HCT116 (cell line): ENCODE results near the gene ABCG5. TPM values are rescaled to one million over a fixed set of nuclear protein-coding genes. Genes with fewer than 3 reads are reported as not detected.

Experiments used
- ATAC-seq: fragments of 200-7000 bp; cut with Tn5 transposase; 2 replicates; pipeline ENCODE4 v1.9.1; 2020; ENCODE audit warnings: mild to moderate bottlenecking, moderate library complexity
- BruUV-seq: library from RNA; stranded (reverse); fragments of 400-500 nt; replicated peaks from 2 replicates; lab custom pipeline; 2021; lab: Mats Ljungman, UMichigan
- CTCF ChIA-PET: fragments of 300-600 bp; sonication (Branson Sonifier 250); formaldehyde crosslinking; loops from one replicate; lab custom pipeline; 2021; ENCODE audit warnings: antibody characterized with exemption; lab: Charles Lee
- POLR2A ChIA-PET: fragments of 300-600, 350-600 bp; sonication (Branson Sonifier 250); formaldehyde crosslinking; loops from one replicate; lab custom pipeline; 2021; ENCODE audit warnings: antibody characterized with exemption; lab: Charles Lee
- RAD21 ChIA-PET, 2 experiments: fragments of 300-600 bp; sonication (Branson Sonifier 250); formaldehyde crosslinking; loops; one replicate each; lab custom pipeline; 2023; ENCODE audit warnings: low total read pairs in 2 of 2; ENCODE audit not compliant: uncharacterized antibody in 2 of 2, unreplicated experiment in 2 of 2, low non-redundant PET in 1 of 2; lab: Charles Lee
- DNase-seq: peaks from one replicate; pipeline ENCODE4 v3.0.0-alpha.2; 2010; ENCODE audit warnings: low read depth, low spot score
- H2AFZ ChIP-seq: fragments of 200-600 bp; shearing (Covaris generic), sonication (generic); 2 replicates; pipeline ENCODE4 v1.6.1; 2017; ENCODE audit warnings: low read depth, mixed run types, mixed read lengths, antibody characterized with exemption, low read length; ENCODE audit not compliant: poor library complexity, severe bottlenecking
- H3K27ac ChIP-seq: 2 replicates; pipeline ENCODE4 v1.5.1; 2012; ENCODE audit warnings: low read depth, low read length
- H3K27me3 ChIP-seq: fragments of 200-600 bp; sonication (generic); 2 replicates; pipeline ENCODE4 v1.6.1; 2016; ENCODE audit warnings: mixed run types, low read length, mixed read lengths; ENCODE audit not compliant: insufficient read depth
- H3K36me3 ChIP-seq, 2 experiments: fragments of 200-500 bp in 1 of 2; fragments of 200-600 bp in 1 of 2; sonication (Bioruptor generic) in 1 of 2; sonication (generic) in 1 of 2; 2 replicates each; pipeline versions ENCODE4 v1.5.1 to v1.6.1; 2014 to 2016; ENCODE audit warnings: low read length in 2 of 2, inconsistent platforms in 1 of 2, mixed read lengths in 1 of 2, mixed run types in 1 of 2; ENCODE audit not compliant: insufficient read depth in 2 of 2, control insufficient read depth in 1 of 2
- H3K4me1 ChIP-seq, 2 experiments: fragments of 200-600 bp in 1 of 2; sonication (generic) in 1 of 2; 2 replicates each; pipeline versions ENCODE4 v1.5.1 to v1.6.1; 2012 to 2017; ENCODE audit warnings: low read length in 2 of 2, inconsistent platforms in 1 of 2, mild to moderate bottlenecking in 1 of 2, mixed read lengths in 1 of 2, mixed run types in 1 of 2, moderate library complexity in 1 of 2; ENCODE audit not compliant: insufficient read depth in 2 of 2, control insufficient read depth in 1 of 2
- H3K4me2 ChIP-seq: fragments of 200-600 bp; sonication (generic); 2 replicates; pipeline ENCODE4 v1.6.1; 2017; ENCODE audit warnings: mixed run types, low read length, mixed read lengths
- H3K4me3 ChIP-seq, 2 experiments: fragments of 200-600 bp in 1 of 2; sonication (generic) in 1 of 2; replicated peaks in 1 of 2; 2 replicates each; pipeline ENCODE4 v1.5.1; 2011 to 2016; ENCODE audit warnings: low read length in 2 of 2, control low read depth in 1 of 2, low read depth in 1 of 2, mild to moderate bottlenecking in 1 of 2, mixed read lengths in 1 of 2, mixed run types in 1 of 2
- H3K79me2 ChIP-seq: fragments of 200-600 bp; sonication (generic); 2 replicates; pipeline ENCODE4 v1.6.1; 2017; ENCODE audit warnings: mild to moderate bottlenecking, mixed run types, low read length, moderate library complexity, mixed read lengths; ENCODE audit not compliant: insufficient read depth
- H3K9ac ChIP-seq: fragments of 200-600 bp; sonication (generic); 2 replicates; pipeline ENCODE4 v1.6.1; 2016; ENCODE audit warnings: low read length, mixed read lengths
- H3K9me2 ChIP-seq: fragments of 200-600 bp; sonication (generic), shearing (Covaris generic); 2 replicates; pipeline ENCODE4 v1.6.1; 2017; ENCODE audit warnings: mixed run types, mild to moderate bottlenecking, moderate library complexity; ENCODE audit not compliant: insufficient read depth
- H3K9me3 ChIP-seq, 2 experiments: fragments of 200-500 bp in 1 of 2; fragments of 200-600 bp in 1 of 2; sonication (Bioruptor generic) in 1 of 2; sonication (generic) in 1 of 2; 2 replicates each; pipeline ENCODE4 v1.6.1; 2014 to 2017; ENCODE audit warnings: low read length in 2 of 2, mixed read lengths in 2 of 2, inconsistent platforms in 1 of 2, low read depth in 1 of 2, mild to moderate bottlenecking in 1 of 2, mixed run types in 1 of 2, moderate library complexity in 1 of 2; ENCODE audit not compliant: control insufficient read depth in 1 of 2, insufficient read depth in 1 of 2
- H4K20me1 ChIP-seq: fragments of 200-600 bp; sonication (generic), shearing (Covaris generic); 2 replicates; pipeline ENCODE4 v1.6.1; 2017; ENCODE audit warnings: mixed run types, mild to moderate bottlenecking, moderate library complexity; ENCODE audit not compliant: insufficient read depth
- ATF3 ChIP-seq: IDR thresholded peaks from 2 replicates; pipeline ENCODE4 v1.6.1; 2012
- CBX3 ChIP-seq: IDR thresholded peaks from 2 replicates; pipeline ENCODE4 v1.6.1; 2012; ENCODE audit warnings: low read depth
- CEBPB ChIP-seq: IDR thresholded peaks from 2 replicates; pipeline ENCODE4 v1.6.1; 2012; ENCODE audit warnings: low read depth
- CTCF ChIP-seq, 3 experiments: fragments of 200-600 bp in 1 of 3; sonication (generic) in 1 of 3; IDR thresholded peaks in 2 of 3; conservative IDR thresholded peaks in 1 of 3; 2 replicates each; pipeline ENCODE4 v1.5.1; 2012 to 2017; ENCODE audit warnings: low read depth in 2 of 3, low read length in 2 of 3, antibody characterized with exemption in 1 of 3, borderline replicate concordance in 1 of 3, control low read depth in 1 of 3, mild to moderate bottlenecking in 1 of 3, mixed read lengths in 1 of 3, mixed run types in 1 of 3, moderate library complexity in 1 of 3; ENCODE audit not compliant: insufficient read depth in 1 of 3
- EGR1 ChIP-seq: IDR thresholded peaks from 2 replicates; pipeline ENCODE4 v1.6.1; 2012; ENCODE audit warnings: low read depth
- ELF1 ChIP-seq: IDR thresholded peaks from 2 replicates; pipeline ENCODE4 v1.6.1; 2012; ENCODE audit warnings: low read depth, borderline replicate concordance
- EZH2 ChIP-seq: fragments of 200-600 bp; sonication (generic); IDR thresholded peaks from 2 replicates; pipeline ENCODE4 v1.6.1; 2017; ENCODE audit warnings: antibody characterized with exemption, mixed run types
- FOSL1 ChIP-seq: IDR thresholded peaks from 2 replicates; pipeline ENCODE4 v1.6.1; 2012; ENCODE audit warnings: low read depth
- MAX ChIP-seq: IDR thresholded peaks from 2 replicates; pipeline ENCODE4 v1.6.1; 2012
- POLR2A ChIP-seq: IDR thresholded peaks from 2 replicates; pipeline ENCODE4 v1.7.0; 2011; ENCODE audit warnings: borderline replicate concordance; ENCODE audit not compliant: insufficient read depth, insufficient read length; ENCODE audit errors: extremely low read depth
- POLR2AphosphoS5 ChIP-seq: IDR thresholded peaks from 2 replicates; pipeline ENCODE4 v1.6.1; 2011; ENCODE audit warnings: mild to moderate bottlenecking, low read depth, low read length, moderate library complexity
- RAD21 ChIP-seq: IDR thresholded peaks from 2 replicates; pipeline ENCODE4 v1.6.1; 2012; ENCODE audit warnings: low read depth, mild to moderate bottlenecking
- SIN3A ChIP-seq: IDR thresholded peaks from 2 replicates; pipeline ENCODE4 v1.6.1; 2012; ENCODE audit warnings: low read depth
- SRF ChIP-seq: IDR thresholded peaks from 2 replicates; pipeline ENCODE4 v1.6.1; 2012; ENCODE audit warnings: low read depth
- YY1 ChIP-seq: IDR thresholded peaks from 2 replicates; pipeline ENCODE4 v1.6.1; 2011; ENCODE audit warnings: low read length, low read depth, moderate library complexity, mild to moderate bottlenecking; ENCODE audit not compliant: insufficient replicate concordance; ENCODE audit errors: extremely low read depth
- ZBTB33 ChIP-seq: IDR thresholded peaks from 2 replicates; pipeline ENCODE4 v1.6.1; 2011; ENCODE audit warnings: mild to moderate bottlenecking, low read length, moderate library complexity; ENCODE audit not compliant: insufficient replicate concordance; ENCODE audit errors: extremely low read depth
- ZFX ChIP-seq: fragments of 450-650 bp; IDR thresholded peaks from 2 replicates; pipeline ENCODE4 v1.6.1; 2017
- ZNF274 ChIP-seq: fragments of 200-500 bp; sonication (Bioruptor generic); IDR thresholded peaks from 2 replicates; pipeline ENCODE4 v1.6.1; 2014; ENCODE audit warnings: mild to moderate bottlenecking, low read depth, low read length, inconsistent platforms
- intact Hi-C: fragments of 100-400 bp; cut with micrococcal nuclease; formaldehyde crosslinking; loops from 2 replicates; pipeline ENCODE4 v1.10.0; 2022
- total RNA-seq: library from RNA; stranded (reverse); gene quantifications from one replicate; pipeline ENCODE4 v1.2.1, GENCODE V29; 2021; ENCODE audit not compliant: unreplicated experiment
- TF ChIP-seq, protein P1 (sequence below): IDR thresholded peaks from 2 replicates; pipeline ENCODE4 v1.6.1; 2012; ENCODE audit warnings: low read depth

Gene ABCG5
- total RNA-seq, 1 experiment from 2014 or later = not detected

- H3K4me1 ChIP-seq = peaks cover 0 to 17% of the 10 kb centered on the region in 2 experiments; a peak in 2 of 4 replicates
- no peaks in the 10 kb centered on the region for H3K9me2 ChIP-seq
- BruUV-seq = no TSS peak
- no peaks in the 10 kb centered on the region for H3K27me3 ChIP-seq
- H3K36me3 ChIP-seq = no peaks in the 10 kb centered on the region
- DNase-seq (no peak), ATAC-seq (no peak)
- POLR2A ChIA-PET = no interaction called here
- H3K79me2 ChIP-seq = no peaks in the 10 kb centered on the region
- no peak overlapping the region for H3K9ac ChIP-seq
- H4K20me1 ChIP-seq = no peaks in the 10 kb centered on the region
- H3K9me3 ChIP-seq = no peaks in the 10 kb centered on the region
- H2AFZ ChIP-seq = no peak overlapping the region
- CTCF ChIA-PET = no interaction called here
- no peak overlapping the region for H3K4me2 ChIP-seq
- intact Hi-C loops = no loop called here
- no peak overlapping the region for H3K27ac ChIP-seq
- RAD21 ChIA-PET = no interaction called here
- TF ChIP-seq ELF1 (no peak), CEBPB (no peak), MAX (no peak), FOSL1 (no peak), EGR1 (no peak), POLR2AphosphoS5 (no peak), EZH2 (no peak), RAD21 (no peak), SRF (no peak), POLR2A (no peak), YY1 (no peak), CBX3 (no peak), CTCF (IDR thresholded peaks at IDR 0.05 in 2 of 3, conservative IDR thresholded peaks at IDR 0.05 in 1 of 3; ENCODE audit: borderline replicate concordance in 1 of 3, insufficient read depth in 1 of 3, low read depth in 2 of 3, low read length in 2 of 3) (no peak), ZBTB33 (no peak), SIN3A (no peak), ZNF274 (no peak), ATF3 (no peak), ZFX (no peak)
- TF ChIP-seq, protein P1, sequence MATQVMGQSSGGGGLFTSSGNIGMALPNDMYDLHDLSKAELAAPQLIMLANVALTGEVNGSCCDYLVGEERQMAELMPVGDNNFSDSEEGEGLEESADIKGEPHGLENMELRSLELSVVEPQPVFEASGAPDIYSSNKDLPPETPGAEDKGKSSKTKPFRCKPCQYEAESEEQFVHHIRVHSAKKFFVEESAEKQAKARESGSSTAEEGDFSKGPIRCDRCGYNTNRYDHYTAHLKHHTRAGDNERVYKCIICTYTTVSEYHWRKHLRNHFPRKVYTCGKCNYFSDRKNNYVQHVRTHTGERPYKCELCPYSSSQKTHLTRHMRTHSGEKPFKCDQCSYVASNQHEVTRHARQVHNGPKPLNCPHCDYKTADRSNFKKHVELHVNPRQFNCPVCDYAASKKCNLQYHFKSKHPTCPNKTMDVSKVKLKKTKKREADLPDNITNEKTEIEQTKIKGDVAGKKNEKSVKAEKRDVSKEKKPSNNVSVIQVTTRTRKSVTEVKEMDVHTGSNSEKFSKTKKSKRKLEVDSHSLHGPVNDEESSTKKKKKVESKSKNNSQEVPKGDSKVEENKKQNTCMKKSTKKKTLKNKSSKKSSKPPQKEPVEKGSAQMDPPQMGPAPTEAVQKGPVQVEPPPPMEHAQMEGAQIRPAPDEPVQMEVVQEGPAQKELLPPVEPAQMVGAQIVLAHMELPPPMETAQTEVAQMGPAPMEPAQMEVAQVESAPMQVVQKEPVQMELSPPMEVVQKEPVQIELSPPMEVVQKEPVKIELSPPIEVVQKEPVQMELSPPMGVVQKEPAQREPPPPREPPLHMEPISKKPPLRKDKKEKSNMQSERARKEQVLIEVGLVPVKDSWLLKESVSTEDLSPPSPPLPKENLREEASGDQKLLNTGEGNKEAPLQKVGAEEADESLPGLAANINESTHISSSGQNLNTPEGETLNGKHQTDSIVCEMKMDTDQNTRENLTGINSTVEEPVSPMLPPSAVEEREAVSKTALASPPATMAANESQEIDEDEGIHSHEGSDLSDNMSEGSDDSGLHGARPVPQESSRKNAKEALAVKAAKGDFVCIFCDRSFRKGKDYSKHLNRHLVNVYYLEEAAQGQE = no peak
- TF ChIP-seq, all 23 proteins: peak for 0
- no peak overlapping the region for H3K4me3 ChIP-seq
These were observed 75.5 kb downstream of the ABCG5 start for GRCh38 chr2:43763091-43763490.
